Measurements from ENCODE around the gene SLC26A2. TPM values are rescaled to one million over a fixed set of nuclear protein-coding genes. Genes with fewer than 3 reads are reported as not detected.
A peak's percentile ranks its signal among the peaks of the same experiment; 100 is the strongest.
"Not testable (repeated sequence)": the region's sequence is repeated elsewhere in the genome, so short reads cannot be mapped to it uniquely, and the experiment has no call there.

Gene SLC26A2
- total RNA-seq, 2 experiments from 2014 or later, result 8.6 to 9.7 TPM

GRCh38 chr5:150013931-150014330 lies 53.4 kb downstream of the SLC26A2 start:
- H3K4me1 Mint-ChIP-seq, result no peaks in the 10 kb centered on the region
- ATAC-seq (ENCODE audit: low read depth), result no peak
- DNase-seq, result no peak
- H3K4me3 Mint-ChIP-seq, result no peak overlapping the region
- no peaks in the 10 kb centered on the region for H3K27me3 Mint-ChIP-seq
- peaks cover 6% of the 10 kb centered on the region for H3K9me3 Mint-ChIP-seq
- H3K36me3 Mint-ChIP-seq, result peaks cover 60% of the 10 kb centered on the region
- POLR2A ChIA-PET, result no interaction called here
- H3K27ac Mint-ChIP-seq, result no peak overlapping the region

- Mint-ChIP-seq H3K9me3 (peaks cover 6% of the 10 kb centered on the region), H3K27ac (no peak overlapping the region), H3K4me1 (no peaks in the 10 kb centered on the region), H3K4me3 (no peak overlapping the region), H3K27me3 (no peaks in the 10 kb centered on the region), H3K36me3 (peaks cover 65% of the 10 kb centered on the region)
- POLR2A ChIA-PET, result no interaction called here
- ATAC-seq (ENCODE audit: low read depth) (no peak), DNase-seq (no peak)
Measured at GRCh38 chr5:150014456-150014855, 53.9 kb downstream of the SLC26A2 start.

- Mint-ChIP-seq H3K4me3 (no peak overlapping the region), H3K4me1 (peaks cover 6% of the 10 kb centered on the region), H3K27ac (no peak overlapping the region), H3K36me3 (peaks cover 68% of the 10 kb centered on the region), H3K9me3 (peaks cover 6% of the 10 kb centered on the region), H3K27me3 (no peaks in the 10 kb centered on the region)
- DNase-seq (no peak), ATAC-seq (ENCODE audit: low read depth) (no peak)
- POLR2A ChIA-PET, result no interaction called here
Measured at GRCh38 chr5:150015415-150015814, 54.9 kb downstream of the SLC26A2 start.

- DNase-seq (no peak), ATAC-seq (ENCODE audit: low read depth) (no peak)
- Mint-ChIP-seq H3K36me3 (peaks cover 68% of the 10 kb centered on the region), H3K27ac (no peak overlapping the region), H3K4me1 (peaks cover 8% of the 10 kb centered on the region), H3K27me3 (no peaks in the 10 kb centered on the region), H3K4me3 (no peak overlapping the region), H3K9me3 (peaks cover 6% of the 10 kb centered on the region)
- POLR2A ChIA-PET, result interaction anchor here (0.6 kb wide), 1 partner anchor 12 kb away, joined by 5 read pairs; no protein-coding TSS in a partner anchor
Measured at GRCh38 chr5:150016537-150016936, 56.0 kb downstream of the SLC26A2 start.

GRCh38 chr5:150017226-150018005 lies 56.9 kb downstream of the SLC26A2 start:
- no peak overlapping the region for H3K4me3 Mint-ChIP-seq
- no peak overlapping the region for H3K27ac Mint-ChIP-seq
- peaks cover 16% of the 10 kb centered on the region for H3K4me1 Mint-ChIP-seq
- H3K27me3 Mint-ChIP-seq, result no peaks in the 10 kb centered on the region
- peaks cover 71% of the 10 kb centered on the region for H3K36me3 Mint-ChIP-seq
- POLR2A ChIA-PET, result no interaction called here
- DNase-seq (no peak), ATAC-seq (ENCODE audit: low read depth) (no peak)
- H3K9me3 Mint-ChIP-seq, result peaks cover 6% of the 10 kb centered on the region

GRCh38 chr5:150020249-150020648 lies 59.7 kb downstream of the SLC26A2 start:
- no peak for ATAC-seq (ENCODE audit: low read depth)
- Mint-ChIP-seq H3K36me3 (peaks cover 53% of the 10 kb centered on the region), H3K4me3 (no peak overlapping the region), H3K4me1 (peaks cover 16% of the 10 kb centered on the region), H3K9me3 (peaks cover 6% of the 10 kb centered on the region), H3K27ac (peak overlapping the region; percentile 77), H3K27me3 (no peaks in the 10 kb centered on the region)
- no peak for DNase-seq
- POLR2A ChIA-PET, result interaction anchor here (0.6 to 1.2 kb wide), 3 partner anchors 20 to 469 kb away, joined by 3 to 4 read pairs (median 4); partner anchors contain the start of genes CSNK1A1, HMGXB3 and TIGD6

- DNase-seq (no peak), ATAC-seq (ENCODE audit: low read depth) (no peak)
- Mint-ChIP-seq H3K36me3 (peaks cover 45% of the 10 kb centered on the region), H3K27ac (no peak overlapping the region), H3K9me3 (no peaks in the 10 kb centered on the region), H3K4me1 (peaks cover 16% of the 10 kb centered on the region), H3K4me3 (no peak overlapping the region), H3K27me3 (no peaks in the 10 kb centered on the region)
- POLR2A ChIA-PET, result interaction anchor here (0.7 to 0.9 kb wide), 2 partner anchors 15 to 23 kb away, joined by 3 read pairs; no protein-coding TSS in a partner anchor
Measured at GRCh38 chr5:150021491-150022157, 61.1 kb downstream of the SLC26A2 start.

- Mint-ChIP-seq H3K27ac (no peak overlapping the region), H3K4me3 (no peak overlapping the region), H3K4me1 (peaks cover 16% of the 10 kb centered on the region), H3K9me3 (no peaks in the 10 kb centered on the region), H3K27me3 (no peaks in the 10 kb centered on the region), H3K36me3 (peaks cover 45% of the 10 kb centered on the region)
- no peak for DNase-seq
- ATAC-seq (ENCODE audit: low read depth), result no peak
- POLR2A ChIA-PET, result no interaction called here
Measured at GRCh38 chr5:150022158-150022531, 61.6 kb downstream of the SLC26A2 start.

- no peak for DNase-seq
- Mint-ChIP-seq H3K9me3 (no peaks in the 10 kb centered on the region), H3K4me3 (no peak overlapping the region), H3K27ac (no peak overlapping the region), H3K36me3 (peaks cover 45% of the 10 kb centered on the region), H3K4me1 (peaks cover 16% of the 10 kb centered on the region), H3K27me3 (no peaks in the 10 kb centered on the region)
- POLR2A ChIA-PET, result interaction anchor here (0.6 kb wide), 1 partner anchor 23 kb away, joined by 3 read pairs; no protein-coding TSS in a partner anchor
- ATAC-seq (ENCODE audit: low read depth), result no peak
Measured at GRCh38 chr5:150022681-150023080, 62.1 kb downstream of the SLC26A2 start.

- no peak for DNase-seq
- POLR2A ChIA-PET, result interaction anchor here (0.6 kb wide), 1 partner anchor 23 kb away, joined by 3 read pairs; no protein-coding TSS in a partner anchor
- H3K9me3 Mint-ChIP-seq, result no peaks in the 10 kb centered on the region
Measured at GRCh38 chr5:150023136-150023535, 62.6 kb downstream of the SLC26A2 start.

GRCh38 chr5:150024346-150024984 lies 63.9 kb downstream of the SLC26A2 start:
- Mint-ChIP-seq H3K4me3 (no peak overlapping the region), H3K27me3 (no peaks in the 10 kb centered on the region), H3K9me3 (no peaks in the 10 kb centered on the region), H3K4me1 (peaks cover 16% of the 10 kb centered on the region), H3K36me3 (peaks cover 38% of the 10 kb centered on the region), H3K27ac (no peak overlapping the region)
- DNase-seq (no peak), ATAC-seq (ENCODE audit: low read depth) (no peak)
- POLR2A ChIA-PET, result no interaction called here

More at GRCh38 chr5:150023136-150023535, 62.6 kb downstream of the SLC26A2 start:
- peaks cover 47% of the 10 kb centered on the region for H3K36me3 Mint-ChIP-seq
- no peak overlapping the region for H3K27ac Mint-ChIP-seq
- peaks cover 16% of the 10 kb centered on the region for H3K4me1 Mint-ChIP-seq
- no peaks in the 10 kb centered on the region for H3K27me3 Mint-ChIP-seq
- no peak overlapping the region for H3K4me3 Mint-ChIP-seq
- no peak for ATAC-seq (ENCODE audit: low read depth)

- no peak for DNase-seq
- H3K36me3 Mint-ChIP-seq, result peaks cover 30% of the 10 kb centered on the region
- POLR2A ChIA-PET, result interaction anchor here (0.6 to 1.0 kb wide), 2 partner anchors 26 kb away, joined by 3 read pairs; partner anchors contain the start of genes HMGXB3 and TIGD6
- H3K27ac Mint-ChIP-seq, result no peak overlapping the region
- H3K4me3 Mint-ChIP-seq, result no peak overlapping the region
- peaks cover 6% of the 10 kb centered on the region for H3K4me1 Mint-ChIP-seq
- no peaks in the 10 kb centered on the region for H3K27me3 Mint-ChIP-seq
- no peaks in the 10 kb centered on the region for H3K9me3 Mint-ChIP-seq
- no peak for ATAC-seq (ENCODE audit: low read depth)
Measured at GRCh38 chr5:150026682-150027172, 66.2 kb downstream of the SLC26A2 start.

- DNase-seq; H3K4me3 Mint-ChIP-seq; H3K27ac Mint-ChIP-seq; H3K27me3 Mint-ChIP-seq; H3K9me3 Mint-ChIP-seq; ATAC-seq (ENCODE audit: low read depth); H3K4me1 Mint-ChIP-seq; POLR2A ChIA-PET: not testable (repeated sequence)
- peaks cover 24% of the 10 kb centered on the region for H3K36me3 Mint-ChIP-seq
Measured at GRCh38 chr5:150028047-150028446, 67.5 kb downstream of the SLC26A2 start.
